Coronary artery (tissue), 2 donors: ENCODE measurements around the gene TMEM52B.

ENCODE experiments used
- DNase-seq: peaks from one replicate; pipeline ENCODE4 v3.0.0-alpha.2; 2017; ENCODE audit warnings: low spot score
- H3K27ac ChIP-seq, 2 donors: fragments of 200-600 bp; sonication (generic); one replicate each; pipeline ENCODE4 v1.5.1; 2016 to 2019
- H3K4me3 ChIP-seq: fragments of 200-600 bp; sonication (generic); 2 replicates; pipeline ENCODE4 v1.5.1; 2016; ENCODE audit warnings: mild to moderate bottlenecking, moderate library complexity
- CTCF ChIP-seq: fragments of 200-600 bp; sonication (generic); IDR thresholded peaks from one replicate; pipeline ENCODE4 v1.5.1; 2019; ENCODE audit warnings: antibody characterized with exemption

TMEM52B gene

GRCh38 chr12:10170216-10170615 lies 8.6 kb upstream of the TMEM52B start:
- no peak for DNase-seq
- no peak for TF ChIP-seq CTCF
- no peak overlapping the region for H3K4me3 ChIP-seq
- no peak overlapping the region for H3K27ac ChIP-seq

- Histone ChIP-seq H3K27ac (no peak within 1 kb of the TSS), H3K4me3 (no peak within 1 kb of the TSS)
- no peak for TF ChIP-seq CTCF
- no peak for DNase-seq
These were observed 6.7 kb upstream of the TMEM52B start, which contains the start of gene OLR1 for GRCh38 chr12:10171973-10172728. OLR1 (minus strand) TSS chr12:10172132; CDS start chr12:10172077, 55 bp downstream.

GRCh38 chr12:10174986-10175614 lies 3.7 kb upstream of the TMEM52B start:
- H3K27ac ChIP-seq, result no peak overlapping the region

GRCh38 chr12:10175846-10176636 lies 2.8 kb upstream of the TMEM52B start:
- Histone ChIP-seq H3K4me3 (no peak overlapping the region), H3K27ac (no peak overlapping the region)
- no peak for TF ChIP-seq CTCF
- no peak for DNase-seq

More at GRCh38 chr12:10174986-10175614, 3.7 kb upstream of the TMEM52B start:
- no peak for DNase-seq
- H3K4me3 ChIP-seq, result no peak overlapping the region
- TF ChIP-seq CTCF, result no peak

GRCh38 chr12:10179776-10180181 lies 947 bp downstream of the TMEM52B start:
- TF ChIP-seq CTCF, result no peak
- Histone ChIP-seq H3K4me3 (no peak overlapping the region), H3K27ac (no peak overlapping the region)
- DNase-seq, result no peak

- Histone ChIP-seq H3K4me3 (no peak overlapping the region), H3K27ac (no peak overlapping the region)
- TF ChIP-seq CTCF, result no peak
- DNase-seq, result no peak
These were observed 3.7 kb downstream of the TMEM52B start for GRCh38 chr12:10182354-10183049.
